ENCODE data around the gene CNTLN. TPM values are rescaled to one million over a fixed set of nuclear protein-coding genes. Genes with fewer than 3 reads are reported as not detected.

CNTLN gene
- total RNA-seq, 1 donor from 2014 or later, result 16.7 TPM

- no peak for DNase-seq (ENCODE audit: low read depth, low spot score)
- Mint-ChIP-seq H3K27me3 (ENCODE audit: low read depth) (no peaks in the 10 kb centered on the region), H3K4me1 (no peaks in the 10 kb centered on the region), H3K4me3 (no peak overlapping the region), H3K36me3 (ENCODE audit: low read depth) (peaks cover 13% of the 10 kb centered on the region), H3K27ac (ENCODE audit: unreplicated experiment) (no peak overlapping the region), H3K9me3 (no peaks in the 10 kb centered on the region)
- TF ChIP-seq CTCF (conservative IDR thresholded peaks at IDR 0.05), result no peak
These were observed 180.5 kb downstream of the CNTLN start for GRCh38 chr9:17315341-17315740.

- Mint-ChIP-seq H3K36me3 (ENCODE audit: low read depth) (peaks cover 5% of the 10 kb centered on the region), H3K27ac (ENCODE audit: unreplicated experiment) (no peak overlapping the region)
These were observed 184.0 kb downstream of the CNTLN start for GRCh38 chr9:17318821-17319320.

GRCh38 chr9:17319864-17320263 is 185.0 kb downstream of the CNTLN start:
- no peaks in the 10 kb centered on the region for H3K27me3 Mint-ChIP-seq (ENCODE audit: low read depth)
- H3K9me3 Mint-ChIP-seq, result no peaks in the 10 kb centered on the region
- DNase-seq (ENCODE audit: low read depth, low spot score), result no peak
- peaks cover 5% of the 10 kb centered on the region for H3K36me3 Mint-ChIP-seq (ENCODE audit: low read depth)
- no peaks in the 10 kb centered on the region for H3K4me1 Mint-ChIP-seq
- no peak overlapping the region for H3K27ac Mint-ChIP-seq (ENCODE audit: unreplicated experiment)
- TF ChIP-seq CTCF (conservative IDR thresholded peaks at IDR 0.05), result no peak
- H3K4me3 Mint-ChIP-seq, result no peak overlapping the region

More at GRCh38 chr9:17318821-17319320, 184.0 kb downstream of the CNTLN start:
- no peak for TF ChIP-seq CTCF (conservative IDR thresholded peaks at IDR 0.05)
- Mint-ChIP-seq H3K4me1 (no peaks in the 10 kb centered on the region), H3K27me3 (ENCODE audit: low read depth) (no peaks in the 10 kb centered on the region), H3K4me3 (no peak overlapping the region), H3K9me3 (no peaks in the 10 kb centered on the region)
- no peak for DNase-seq (ENCODE audit: low read depth, low spot score)

GRCh38 chr9:17322882-17323864 is 188.3 kb downstream of the CNTLN start:
- no peaks in the 10 kb centered on the region for H3K4me1 Mint-ChIP-seq
- no peak overlapping the region for H3K27ac Mint-ChIP-seq (ENCODE audit: unreplicated experiment)
- TF ChIP-seq CTCF (conservative IDR thresholded peaks at IDR 0.05), result no peak
- H3K9me3 Mint-ChIP-seq, result no peaks in the 10 kb centered on the region
- DNase-seq (ENCODE audit: low read depth, low spot score), result no peak
- no peaks in the 10 kb centered on the region for H3K27me3 Mint-ChIP-seq (ENCODE audit: low read depth)
- no peak overlapping the region for H3K4me3 Mint-ChIP-seq
- no peaks in the 10 kb centered on the region for H3K36me3 Mint-ChIP-seq (ENCODE audit: low read depth)

- no peak for TF ChIP-seq CTCF (conservative IDR thresholded peaks at IDR 0.05)
- Mint-ChIP-seq H3K9me3 (no peaks in the 10 kb centered on the region), H3K27me3 (ENCODE audit: low read depth) (no peaks in the 10 kb centered on the region)
These were observed 193.5 kb downstream of the CNTLN start for GRCh38 chr9:17328331-17328730.

More at GRCh38 chr9:17328331-17328730, 193.5 kb downstream of the CNTLN start:
- Mint-ChIP-seq H3K36me3 (ENCODE audit: low read depth) (no peaks in the 10 kb centered on the region), H3K27ac (ENCODE audit: unreplicated experiment) (no peak overlapping the region), H3K4me3 (no peak overlapping the region), H3K4me1 (no peaks in the 10 kb centered on the region)
- no peak for DNase-seq (ENCODE audit: low read depth, low spot score)

Data from neural crest cell (in vitro differentiated cells).